Bronchial epithelial cell (primary cell): ENCODE measurements around the gene ASCL2. TPM values are rescaled to one million over a fixed set of nuclear protein-coding genes. Genes with fewer than 3 reads are reported as not detected.

Source experiments
- DNase-seq: peaks from one replicate; pipeline ENCODE4 v3.0.0-alpha.2; 2010; ENCODE audit warnings: low read depth
- FAIRE-seq: peaks from 2 replicates; lab custom pipeline; 2011; peaks lifted over from hg19 to GRCh38; lab: Jason Lieb, UNC
- H3K27me3 ChIP-seq: 2 replicates; pipeline ENCODE4 v1.5.1; 2011; ENCODE audit warnings: low read length; ENCODE audit not compliant: control insufficient read depth, insufficient read depth
- H3K36me3 ChIP-seq: 2 replicates; pipeline ENCODE4 v1.5.1; 2011; ENCODE audit warnings: low read length; ENCODE audit not compliant: control insufficient read depth, insufficient read depth
- H3K4me3 ChIP-seq: 2 replicates; pipeline ENCODE4 v1.5.1; 2011; ENCODE audit warnings: mild to moderate bottlenecking, low read depth, low read length, control low read depth
- CTCF ChIP-seq: IDR thresholded peaks from 2 replicates; pipeline ENCODE4 v1.5.1; 2011; ENCODE audit warnings: mild to moderate bottlenecking, moderate library complexity, low read length, control low read depth, inconsistent platforms; ENCODE audit not compliant: insufficient read depth, severe bottlenecking
- total RNA-seq: library from RNA; depleted of rRNA; stranded (reverse); fragments of >200 nt; gene quantifications from 2 replicates; pipeline ENCODE4 v1.2.1, GENCODE V29; 2014

The ASCL2 gene
- total RNA-seq, 1 donor from 2014 or later, result 0.79 TPM

DNA sequence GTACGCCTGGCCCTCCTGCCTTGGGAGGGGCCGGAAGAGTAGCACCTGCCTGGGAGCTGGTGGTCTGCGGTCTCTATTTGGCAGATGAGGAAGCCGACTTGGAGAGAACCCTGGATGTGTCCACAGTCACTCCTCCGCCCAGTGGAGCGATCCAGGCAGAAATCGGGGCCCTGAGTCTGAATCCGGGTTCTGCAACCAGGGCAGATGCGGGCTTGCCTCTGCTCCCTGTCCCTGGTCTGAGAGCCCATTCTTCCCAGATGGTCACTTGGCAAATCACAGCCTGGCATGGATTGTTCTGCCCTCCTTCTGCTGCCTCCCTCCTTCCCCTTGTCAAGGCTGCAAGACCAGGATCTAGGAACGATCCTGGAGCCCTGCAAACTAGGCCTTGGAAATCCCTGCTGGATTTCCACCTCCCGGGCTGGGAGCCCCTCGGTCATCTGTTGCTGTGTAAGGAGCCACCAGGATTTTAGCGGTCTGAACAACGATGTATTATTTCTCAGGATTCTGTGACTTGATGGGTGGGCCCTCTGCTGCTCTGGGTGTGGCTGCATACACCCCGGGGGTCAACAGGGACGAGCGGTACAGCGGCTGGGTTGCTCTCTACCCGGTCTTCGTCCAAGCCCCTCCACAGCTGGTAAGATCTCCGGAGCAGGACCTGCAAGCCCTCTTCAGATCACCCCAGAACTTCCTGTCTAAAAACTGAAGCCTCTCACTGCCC lies 2.0 kb upstream of the ASCL2 start:
- no peak for TF ChIP-seq CTCF
- no peak for FAIRE-seq
- Histone ChIP-seq H3K4me3 (no peak overlapping the region), H3K36me3 (no peaks in the 10 kb centered on the region), H3K27me3 (peaks cover 10% of the 10 kb centered on the region)
- no peak for DNase-seq

GRCh38 chr11:2271327-2272227 lies 1.2 kb upstream of the ASCL2 start:
- Histone ChIP-seq H3K27me3 (peaks cover 9% of the 10 kb centered on the region), H3K4me3 (no peak overlapping the region), H3K36me3 (no peaks in the 10 kb centered on the region)
- DNase-seq (no peak), FAIRE-seq (no peak)
- TF ChIP-seq CTCF, result no peak

DNA sequence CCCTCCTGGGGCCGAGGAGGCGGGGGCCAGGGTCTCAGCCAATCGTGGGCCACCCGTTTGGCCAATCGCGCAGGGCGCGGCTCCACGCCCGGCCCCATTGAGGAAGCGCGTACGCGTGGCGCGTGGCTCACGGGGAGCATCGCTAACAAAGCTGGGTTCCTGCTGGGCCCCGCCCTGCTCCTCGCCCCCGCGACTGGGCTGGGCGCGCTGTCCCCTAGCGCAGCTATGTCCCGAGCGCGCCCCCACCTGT lies 614 bp upstream of the ASCL2 start:
- FAIRE-seq, result no peak
- H3K4me3 ChIP-seq, result peak overlapping the region; percentile 41
- TF ChIP-seq CTCF, result no peak
- DNase-seq, result no peak
- H3K27me3 ChIP-seq, result peaks cover 7% of the 10 kb centered on the region
- H3K36me3 ChIP-seq, result no peaks in the 10 kb centered on the region

DNA sequence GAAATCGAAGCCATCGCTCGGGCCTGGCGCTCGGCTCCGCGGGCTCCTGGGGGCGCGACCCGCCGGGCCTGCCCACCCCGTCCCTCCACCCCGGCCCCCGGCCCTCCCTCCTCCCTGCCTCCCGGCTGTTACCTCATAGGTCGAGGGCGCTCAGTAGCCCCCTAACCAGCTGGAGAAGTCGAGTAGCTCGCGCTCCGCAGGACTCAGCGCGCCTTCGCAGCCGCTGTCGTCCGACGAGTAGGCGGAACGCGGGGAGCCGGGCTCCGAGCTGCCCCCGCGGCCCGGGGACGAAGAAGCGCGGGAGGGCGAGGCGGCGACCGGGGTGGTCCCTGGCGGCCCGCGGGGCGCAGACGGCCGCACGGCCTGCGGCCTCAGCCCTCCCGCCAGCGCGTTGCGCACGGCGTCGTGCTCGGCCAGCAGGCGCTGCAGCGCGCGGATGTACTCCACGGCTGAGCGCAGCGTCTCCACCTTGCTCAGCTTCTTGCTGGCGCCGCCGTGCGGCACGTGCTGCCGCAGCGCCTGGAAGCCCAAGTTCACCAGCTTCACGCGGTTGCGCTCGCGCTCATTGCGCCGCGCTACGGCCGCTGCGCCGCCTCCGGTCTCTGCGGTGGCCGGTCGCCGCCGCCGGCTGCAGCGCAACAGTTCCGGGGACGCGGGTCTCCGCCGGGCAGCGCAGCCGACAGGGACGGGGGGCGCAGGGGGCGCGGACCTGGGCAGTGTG lies 627 bp downstream of the ASCL2 start:
- DNase-seq (peak; percentile 47), FAIRE-seq (no peak)
- H3K4me3 ChIP-seq, result peak overlapping the region; percentile 41
- peaks cover 4% of the 10 kb centered on the region for H3K27me3 ChIP-seq
- H3K36me3 ChIP-seq, result no peaks in the 10 kb centered on the region
- TF ChIP-seq CTCF, result peak; percentile 70

- TF ChIP-seq CTCF, result no peak
- Histone ChIP-seq H3K27me3 (peaks cover 3% of the 10 kb centered on the region), H3K36me3 (no peaks in the 10 kb centered on the region), H3K4me3 (peak overlapping the region; percentile 41)
- DNase-seq (peak; percentile 78), FAIRE-seq (no peak)
These were observed 1.4 kb downstream of the ASCL2 start for GRCh38 chr11:2268729-2269600.
